Panc1 (cell line): ENCODE data around the gene LIPK. TPM values are rescaled to one million over a fixed set of nuclear protein-coding genes. Genes with fewer than 3 reads are reported as not detected.

ENCODE experiments used
- ATAC-seq: fragments of 200-7000 bp; cut with Tn5 transposase; 2 replicates; pipeline ENCODE4 v1.9.1; 2020; ENCODE audit warnings: mild to moderate bottlenecking, moderate library complexity
- BruUV-seq: library from RNA; stranded (reverse); fragments of 400-500 nt; replicated peaks from 2 replicates; lab custom pipeline; 2021; lab: Mats Ljungman, UMichigan
- CTCF ChIA-PET: fragments of 300-600 bp; sonication (Branson Sonifier 250); formaldehyde crosslinking; loops from one replicate; lab custom pipeline; 2022; ENCODE audit warnings: antibody characterized with exemption; lab: Charles Lee
- POLR2A ChIA-PET: fragments of 300-600 bp; sonication (Branson Sonifier 250); formaldehyde crosslinking; loops from one replicate; lab custom pipeline; 2022; ENCODE audit warnings: antibody characterized with exemption; lab: Charles Lee
- DNase-seq: peaks from one replicate; pipeline ENCODE4 v3.0.0-alpha.2; 2010; ENCODE audit warnings: low read depth, low spot score
- H3K27ac ChIP-seq: 2 replicates; pipeline ENCODE4 v1.5.1; 2011; ENCODE audit warnings: mild to moderate bottlenecking, low read length, inconsistent platforms
- H3K27me3 ChIP-seq: fragments of 200-500 bp; sonication (Bioruptor generic); 2 replicates; pipeline ENCODE4 v1.6.0; 2014; ENCODE audit warnings: low read length, inconsistent platforms; ENCODE audit not compliant: control insufficient read depth, insufficient read depth
- H3K36me3 ChIP-seq: fragments of 200-500 bp; sonication (Bioruptor generic); 2 replicates; pipeline ENCODE4 v1.5.1; 2014; ENCODE audit warnings: inconsistent platforms, mild to moderate bottlenecking, low read length, moderate library complexity; ENCODE audit not compliant: control insufficient read depth, insufficient read depth
- H3K4me1 ChIP-seq: 2 replicates; pipeline ENCODE4 v1.5.1; 2011; ENCODE audit warnings: inconsistent platforms, mild to moderate bottlenecking, low read length, moderate library complexity; ENCODE audit not compliant: control insufficient read depth, insufficient read depth
- H3K4me3 ChIP-seq, 2 experiments: 2 replicates each; pipeline ENCODE4 v1.5.1; 2011 to 2012; ENCODE audit warnings: low read depth in 2 of 2, low read length in 2 of 2, mild to moderate bottlenecking in 2 of 2, inconsistent platforms in 1 of 2, moderate library complexity in 1 of 2
- H3K9me3 ChIP-seq: fragments of 200-500 bp; sonication (Bioruptor generic); 2 replicates; pipeline ENCODE4 v1.5.1; 2014; ENCODE audit warnings: low read depth, mild to moderate bottlenecking, inconsistent platforms, low read length, moderate library complexity; ENCODE audit not compliant: control insufficient read depth, insufficient read depth
- CTCF ChIP-seq: fragments of 450-650 bp; IDR thresholded peaks from 2 replicates; pipeline ENCODE4 v1.5.1; 2017; ENCODE audit warnings: mild to moderate bottlenecking
- POLR2AphosphoS5 ChIP-seq: IDR thresholded peaks from 2 replicates; pipeline ENCODE4 v1.6.1; 2012; ENCODE audit warnings: mild to moderate bottlenecking, low read depth, low read length, moderate library complexity
- REST ChIP-seq, 2 experiments: IDR thresholded peaks; 2 replicates each; pipeline ENCODE4 v1.6.1; 2011 to 2012; ENCODE audit warnings: low read depth in 2 of 2, control low read depth in 1 of 2, low read length in 1 of 2, mild to moderate bottlenecking in 1 of 2, moderate library complexity in 1 of 2; ENCODE audit not compliant: insufficient read depth in 1 of 2
- SIN3A ChIP-seq: IDR thresholded peaks from 2 replicates; pipeline ENCODE4 v1.6.1; 2012; ENCODE audit warnings: low read depth, mild to moderate bottlenecking, low read length, moderate library complexity, borderline replicate concordance; ENCODE audit not compliant: insufficient read depth
- TCF7L2 ChIP-seq: IDR thresholded peaks from 2 replicates; pipeline ENCODE4 v1.6.1; 2011; ENCODE audit warnings: mild to moderate bottlenecking, low read depth, low read length, inconsistent platforms
- in situ Hi-C: cut with HindIII; loops from 2 replicates; pipeline ENCODE4 v1.10.0; 2016; ENCODE audit warnings: low sequenced_read_pairs, low pct_unique_long_range_greater_than_20kb
- intact Hi-C: fragments of 100-400 bp; cut with micrococcal nuclease; formaldehyde crosslinking; loops from one replicate; pipeline ENCODE4 v1.10.0; 2022; ENCODE audit not compliant: unreplicated experiment
- total RNA-seq: library from RNA; stranded (reverse); gene quantifications from one replicate; pipeline ENCODE4 v1.2.1, GENCODE V29; 2021; ENCODE audit not compliant: unreplicated experiment

LIPK gene
- total RNA-seq, 1 experiment from 2014 or later, result not detected

- Histone ChIP-seq H3K27me3 (no peaks in the 10 kb centered on the region), H3K27ac (no peak overlapping the region), H3K36me3 (no peaks in the 10 kb centered on the region), H3K9me3 (no peaks in the 10 kb centered on the region), H3K4me1 (no peaks in the 10 kb centered on the region), H3K4me3 (no peak overlapping the region)
- no TSS peak for BruUV-seq
- ChIA-PET CTCF (no interaction called here), POLR2A (no interaction called here)
- no peak for ATAC-seq
- intact Hi-C loops, result no loop called here
- TF ChIP-seq TCF7L2 (no peak), CTCF (no peak), POLR2AphosphoS5 (no peak), REST (IDR thresholded peaks at IDR 0.05; ENCODE audit: insufficient read depth in 1 of 2, low read depth in 2 of 2, low read length in 1 of 2) (no peak), SIN3A (no peak)
- in situ Hi-C loops, result no loop called here
- DNase-seq, result no peak
These were observed 9.5 kb downstream of the LIPK start for GRCh38 chr10:88715517-88715916.

DNA sequence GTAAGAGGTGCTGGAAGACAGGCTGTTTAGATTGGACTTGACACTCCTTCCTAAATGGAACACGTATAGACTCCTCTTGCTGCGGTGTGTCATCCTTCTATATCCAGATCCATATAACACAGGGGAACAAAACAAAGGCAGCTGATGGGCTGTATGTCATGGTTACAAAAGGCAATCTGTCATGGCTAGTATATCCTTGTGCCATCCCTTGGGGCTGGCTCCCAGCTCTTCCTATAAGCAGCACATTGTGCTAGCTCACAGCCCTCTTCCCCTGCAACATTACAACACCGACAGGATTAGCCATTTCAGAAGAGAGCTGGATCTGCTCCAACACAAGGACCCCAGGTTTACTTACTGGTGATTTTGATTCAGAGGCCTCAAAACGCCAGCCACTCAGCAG is 15.3 kb downstream of the LIPK start:
- Histone ChIP-seq H3K4me1 (no peaks in the 10 kb centered on the region), H3K27ac (no peak overlapping the region), H3K27me3 (no peaks in the 10 kb centered on the region), H3K36me3 (no peaks in the 10 kb centered on the region), H3K9me3 (no peaks in the 10 kb centered on the region), H3K4me3 (no peak overlapping the region)
- ChIA-PET POLR2A (no interaction called here), CTCF (no interaction called here)
- no TSS peak for BruUV-seq
- ATAC-seq, result no peak
- no peak for DNase-seq
- TF ChIP-seq REST (IDR thresholded peaks at IDR 0.05; ENCODE audit: insufficient read depth in 1 of 2, low read depth in 2 of 2, low read length in 1 of 2), result no peak
- TF ChIP-seq TCF7L2, result no peak
- no peak for TF ChIP-seq SIN3A
- no peak for TF ChIP-seq POLR2AphosphoS5
- no peak for TF ChIP-seq CTCF
- intact Hi-C loops (no loop called here), in situ Hi-C loops (no loop called here)
